GM12864 (cell line): ENCODE data around the gene IGLL5.

ENCODE experiments used
- DNase-seq: peaks from one replicate; pipeline ENCODE4 v3.0.0-alpha.2; 2011; ENCODE audit warnings: low read depth
- H3K4me3 ChIP-seq: 2 replicates; pipeline ENCODE4 v1.5.1; 2011; ENCODE audit warnings: mild to moderate bottlenecking, low read depth, low read length, control low read depth
- TF ChIP-seq, protein P1 (sequence below): IDR thresholded peaks from 2 replicates; pipeline ENCODE4 v1.5.1; 2011; ENCODE audit warnings: low read depth, mild to moderate bottlenecking, moderate library complexity, low read length, control low read depth, inconsistent platforms; ENCODE audit errors: missing control alignments

IGLL5 gene

DNA sequence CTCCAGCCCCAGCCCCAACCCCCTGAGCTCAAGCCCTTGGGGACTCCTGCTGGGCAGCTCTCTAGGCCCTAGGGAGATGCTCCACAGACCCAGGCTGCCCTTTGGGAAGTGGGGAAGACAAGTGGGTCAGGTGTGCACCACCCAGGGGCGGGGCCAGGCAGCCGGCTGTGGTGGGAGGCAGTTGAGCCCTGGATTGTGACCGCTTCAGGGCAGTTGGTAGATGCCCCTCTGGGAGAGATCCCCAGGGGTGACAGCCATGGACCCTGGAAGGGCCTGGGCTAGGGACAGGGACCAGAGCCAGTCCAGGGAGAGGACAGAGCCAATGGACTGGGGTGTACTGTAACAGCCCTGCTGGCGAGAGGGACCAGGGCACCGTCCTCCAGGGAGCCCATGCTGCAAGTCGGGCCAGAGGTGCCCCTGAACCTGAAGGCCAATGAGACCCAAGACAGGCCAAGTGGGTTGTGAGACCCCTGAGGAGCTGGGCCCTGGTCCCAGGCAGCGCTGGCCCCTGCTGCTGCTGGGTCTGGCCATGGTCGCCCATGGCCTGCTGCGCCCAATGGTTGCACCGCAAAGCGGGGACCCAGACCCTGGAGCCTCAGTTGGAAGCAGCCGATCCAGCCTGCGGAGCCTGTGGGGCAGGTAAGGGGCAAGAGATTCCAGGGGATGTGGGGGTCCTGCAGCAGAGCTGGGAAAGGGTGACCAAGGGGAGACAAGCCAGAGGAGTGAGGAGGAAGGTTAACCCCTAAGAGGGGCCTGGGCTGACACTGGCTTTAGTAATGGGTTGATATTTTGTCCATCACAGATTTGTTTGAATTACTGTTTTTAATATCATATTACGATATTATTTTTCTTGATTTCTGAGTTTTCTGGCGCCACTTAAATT lies at the start of gene IGLL5:
IGLL5 (plus strand) TSS at position 196 of the 883 bp plus-strand sequence; CDS start at position 434, 238 bp downstream.
- TF ChIP-seq, protein P1, sequence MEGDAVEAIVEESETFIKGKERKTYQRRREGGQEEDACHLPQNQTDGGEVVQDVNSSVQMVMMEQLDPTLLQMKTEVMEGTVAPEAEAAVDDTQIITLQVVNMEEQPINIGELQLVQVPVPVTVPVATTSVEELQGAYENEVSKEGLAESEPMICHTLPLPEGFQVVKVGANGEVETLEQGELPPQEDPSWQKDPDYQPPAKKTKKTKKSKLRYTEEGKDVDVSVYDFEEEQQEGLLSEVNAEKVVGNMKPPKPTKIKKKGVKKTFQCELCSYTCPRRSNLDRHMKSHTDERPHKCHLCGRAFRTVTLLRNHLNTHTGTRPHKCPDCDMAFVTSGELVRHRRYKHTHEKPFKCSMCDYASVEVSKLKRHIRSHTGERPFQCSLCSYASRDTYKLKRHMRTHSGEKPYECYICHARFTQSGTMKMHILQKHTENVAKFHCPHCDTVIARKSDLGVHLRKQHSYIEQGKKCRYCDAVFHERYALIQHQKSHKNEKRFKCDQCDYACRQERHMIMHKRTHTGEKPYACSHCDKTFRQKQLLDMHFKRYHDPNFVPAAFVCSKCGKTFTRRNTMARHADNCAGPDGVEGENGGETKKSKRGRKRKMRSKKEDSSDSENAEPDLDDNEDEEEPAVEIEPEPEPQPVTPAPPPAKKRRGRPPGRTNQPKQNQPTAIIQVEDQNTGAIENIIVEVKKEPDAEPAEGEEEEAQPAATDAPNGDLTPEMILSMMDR, result no peak
- peak within 1 kb of the TSS; percentile 62 for H3K4me3 ChIP-seq
- DNase-seq, result no peak

DNA sequence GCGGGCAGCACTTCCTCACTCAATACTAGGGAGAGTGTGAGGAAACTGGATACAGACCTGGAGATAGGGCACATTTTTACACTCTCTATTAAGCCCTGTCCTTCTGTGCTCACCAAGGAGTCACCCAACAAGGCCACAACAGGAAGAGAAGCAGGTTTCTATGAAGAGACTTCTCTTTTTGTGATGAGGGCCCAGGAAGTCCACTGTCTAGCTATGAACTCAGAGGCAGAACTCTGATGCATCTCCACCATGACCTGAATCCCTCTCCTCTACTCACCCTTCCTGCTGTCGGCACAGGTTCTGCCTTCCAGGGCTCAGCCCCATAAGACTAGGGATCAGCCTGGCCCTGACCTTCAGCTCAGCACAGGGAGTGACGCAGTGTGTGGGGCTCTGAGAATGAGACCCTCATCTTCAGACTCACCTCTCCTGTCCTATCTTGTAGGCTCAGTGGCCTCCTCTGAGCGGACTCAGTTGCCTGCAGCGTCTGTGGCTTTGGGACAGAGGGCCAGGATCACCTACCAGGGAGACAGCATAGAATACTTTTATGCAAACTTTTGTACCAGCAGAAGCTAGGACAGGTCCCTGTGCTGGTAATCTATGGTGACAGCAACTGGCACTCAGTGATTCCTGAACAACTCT lies 49.3 kb upstream of the IGLL5 start:
- H3K4me3 ChIP-seq, result no peak overlapping the region
- no peak for DNase-seq
- TF ChIP-seq, protein P1, result no peak

DNA sequence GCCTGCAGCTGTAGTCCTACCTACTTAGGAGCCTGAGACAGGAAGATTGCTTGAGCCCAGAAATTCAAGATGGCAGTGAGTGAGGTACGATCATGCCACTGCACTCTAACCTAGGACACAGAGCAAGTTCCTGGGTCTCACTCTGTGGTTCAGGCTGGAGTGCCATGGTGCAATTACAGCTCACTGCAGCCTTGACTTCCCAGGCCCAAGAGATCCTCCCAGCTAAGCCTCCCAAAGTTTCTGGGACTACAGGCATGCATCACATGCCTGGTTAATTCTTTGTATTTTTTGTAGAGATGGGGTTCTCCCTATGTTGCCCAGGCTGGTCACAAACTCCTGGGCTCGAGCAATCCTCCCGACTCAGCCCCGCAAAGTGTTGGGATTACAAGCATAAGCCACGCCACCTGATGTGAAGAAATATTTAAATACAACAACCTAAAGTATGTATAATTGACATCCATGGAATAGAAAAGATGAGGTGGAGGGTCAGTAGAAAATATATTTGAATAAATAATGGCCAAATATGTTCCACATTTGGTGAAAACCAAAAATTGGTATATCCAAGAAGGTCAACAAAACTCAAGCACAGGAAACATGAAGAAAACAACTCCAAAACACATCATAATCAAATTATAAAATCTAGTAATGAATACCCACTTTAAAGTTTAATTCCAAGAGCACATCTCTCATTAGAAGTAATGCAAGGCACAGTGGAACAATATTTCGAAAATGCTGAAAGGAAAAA lies 47.9 kb upstream of the IGLL5 start:
- no peak overlapping the region for H3K4me3 ChIP-seq
- TF ChIP-seq, protein P1, result no peak
- DNase-seq, result no peak

DNA sequence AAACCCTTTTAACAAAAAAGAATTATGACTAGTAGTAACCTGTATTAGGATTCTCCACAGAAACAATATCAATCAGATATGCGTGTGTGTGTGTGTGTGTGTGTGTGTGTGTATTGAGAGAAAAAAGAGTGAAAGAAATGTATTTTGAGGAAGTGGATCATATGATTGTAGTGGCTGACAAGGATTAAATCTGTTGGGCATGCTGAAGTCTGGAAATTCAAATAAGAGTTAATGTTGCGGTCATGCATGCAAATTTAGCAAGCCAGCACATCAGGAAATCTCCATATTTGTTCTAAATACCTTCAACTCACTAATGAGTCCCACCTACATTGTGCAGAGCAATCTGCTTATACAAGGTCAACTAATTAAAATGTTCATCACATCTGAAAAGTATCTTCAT lies 46.8 kb upstream of the IGLL5 start:
- DNase-seq, result no peak
- H3K4me3 ChIP-seq, result no peak overlapping the region
- TF ChIP-seq, protein P1, result no peak

DNA sequence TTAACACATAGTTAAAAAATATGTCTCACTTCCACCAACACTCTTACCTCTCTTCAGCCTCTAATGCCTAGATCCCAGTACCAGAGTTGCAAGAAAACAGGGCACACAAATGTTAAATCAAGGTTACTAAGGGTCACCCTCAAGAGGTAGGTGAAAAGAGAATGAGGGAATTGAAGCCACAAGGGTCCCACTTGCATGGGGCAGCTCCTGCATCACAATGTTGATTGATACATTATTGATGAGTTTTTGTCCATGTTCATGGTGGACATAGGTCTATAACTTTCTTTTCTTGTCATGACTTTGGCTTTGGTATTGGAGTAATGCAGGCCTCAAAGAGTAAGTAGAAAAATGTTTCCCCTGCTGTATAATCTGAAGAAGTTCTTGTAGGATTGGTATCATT lies 46.0 kb upstream of the IGLL5 start:
- TF ChIP-seq, protein P1, result no peak
- DNase-seq, result no peak
- no peak overlapping the region for H3K4me3 ChIP-seq

DNA sequence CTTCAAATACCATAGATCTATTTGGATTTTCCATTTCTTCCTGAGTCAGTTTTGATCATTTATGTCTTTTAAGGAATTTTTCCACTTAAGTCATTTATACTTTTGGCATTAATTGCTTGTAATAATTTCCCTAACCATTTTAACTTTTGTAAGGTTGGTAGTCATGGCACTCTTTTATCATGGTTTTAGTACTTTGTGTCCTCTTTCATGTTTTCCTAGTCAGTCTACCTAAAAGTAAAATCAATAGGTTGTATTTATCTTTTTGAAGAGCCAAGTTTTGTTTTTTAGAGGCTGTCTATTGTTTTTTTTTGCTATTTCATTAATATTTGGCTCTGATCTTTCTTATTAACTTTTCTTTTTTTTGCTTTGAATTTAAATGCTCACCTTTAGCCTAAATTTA lies 45.5 kb upstream of the IGLL5 start:
- H3K4me3 ChIP-seq, result no peak overlapping the region
- TF ChIP-seq, protein P1, result no peak
- DNase-seq, result no peak
